ENCODE measurements around the gene POLR2H.

DNA sequence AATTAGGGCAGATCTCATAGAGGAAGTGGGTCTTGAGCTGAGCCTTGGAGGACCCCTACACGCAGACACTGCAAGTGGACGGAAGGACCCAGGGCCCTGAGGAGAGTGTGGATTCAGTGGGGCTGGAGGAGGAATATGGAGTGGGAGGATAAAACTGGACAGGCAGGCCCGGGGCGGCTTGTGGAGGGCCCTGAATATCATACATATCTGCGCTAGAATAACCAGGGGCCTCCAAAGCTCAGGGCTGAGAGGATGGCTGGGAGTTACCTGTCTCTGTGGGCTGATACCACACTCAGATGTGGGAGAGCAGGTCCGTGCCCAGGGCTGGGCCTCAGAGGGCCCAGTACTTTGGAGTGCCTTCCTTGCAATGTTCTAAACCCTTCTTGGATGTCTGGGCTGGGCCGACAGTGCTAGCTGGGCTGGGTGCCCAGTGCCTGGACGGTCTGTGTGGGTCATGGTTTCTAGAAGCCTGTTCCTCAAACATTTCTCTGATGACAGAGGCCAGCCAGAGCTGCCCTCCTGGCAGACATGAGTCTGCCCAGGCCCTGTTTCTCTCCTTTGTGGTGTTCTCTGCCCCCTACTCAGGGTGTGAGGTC lies 47.9 kb downstream of the POLR2H start:
- TF ChIP-seq POLR2A (IDR thresholded peaks at IDR 0.05), result no peak
- TF ChIP-seq, protein P1, sequence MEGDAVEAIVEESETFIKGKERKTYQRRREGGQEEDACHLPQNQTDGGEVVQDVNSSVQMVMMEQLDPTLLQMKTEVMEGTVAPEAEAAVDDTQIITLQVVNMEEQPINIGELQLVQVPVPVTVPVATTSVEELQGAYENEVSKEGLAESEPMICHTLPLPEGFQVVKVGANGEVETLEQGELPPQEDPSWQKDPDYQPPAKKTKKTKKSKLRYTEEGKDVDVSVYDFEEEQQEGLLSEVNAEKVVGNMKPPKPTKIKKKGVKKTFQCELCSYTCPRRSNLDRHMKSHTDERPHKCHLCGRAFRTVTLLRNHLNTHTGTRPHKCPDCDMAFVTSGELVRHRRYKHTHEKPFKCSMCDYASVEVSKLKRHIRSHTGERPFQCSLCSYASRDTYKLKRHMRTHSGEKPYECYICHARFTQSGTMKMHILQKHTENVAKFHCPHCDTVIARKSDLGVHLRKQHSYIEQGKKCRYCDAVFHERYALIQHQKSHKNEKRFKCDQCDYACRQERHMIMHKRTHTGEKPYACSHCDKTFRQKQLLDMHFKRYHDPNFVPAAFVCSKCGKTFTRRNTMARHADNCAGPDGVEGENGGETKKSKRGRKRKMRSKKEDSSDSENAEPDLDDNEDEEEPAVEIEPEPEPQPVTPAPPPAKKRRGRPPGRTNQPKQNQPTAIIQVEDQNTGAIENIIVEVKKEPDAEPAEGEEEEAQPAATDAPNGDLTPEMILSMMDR (IDR thresholded peaks at IDR 0.05), result no peak

All from transverse colon (tissue), 3 donors.